OCI-LY3 (cell line): ENCODE data around the gene ASPSCR1.

Source experiments
- CTCF ChIP-seq: fragments of 200-600, 300-600 bp; sonication (generic); IDR thresholded peaks from 2 replicates; pipeline ENCODE4 v1.5.1; 2014; ENCODE audit warnings: antibody characterized with exemption, low read length, low read depth
- EZH2phosphoT487 ChIP-seq: fragments of 200-600 bp; shearing (Covaris generic); IDR thresholded peaks from 2 replicates; pipeline ENCODE4 v1.6.1; 2018; ENCODE audit warnings: antibody characterized with exemption, mixed run types, low read depth

- no peak for TF ChIP-seq CTCF
- no peak for TF ChIP-seq EZH2phosphoT487
Measured at GRCh38 chr17:82051776-82052637, 74.6 kb downstream of the ASPSCR1 start, which contains the start of the genes GPS1 and RFNG.
